IPS-NIHi11 (cell line): Measurements from ENCODE around the gene FRMD1.

Source experiments
- DNase-seq: peaks from one replicate; pipeline ENCODE4 v3.0.0; 2012; ENCODE audit warnings: mixed read lengths, low spot score

Gene FRMD1

DNA sequence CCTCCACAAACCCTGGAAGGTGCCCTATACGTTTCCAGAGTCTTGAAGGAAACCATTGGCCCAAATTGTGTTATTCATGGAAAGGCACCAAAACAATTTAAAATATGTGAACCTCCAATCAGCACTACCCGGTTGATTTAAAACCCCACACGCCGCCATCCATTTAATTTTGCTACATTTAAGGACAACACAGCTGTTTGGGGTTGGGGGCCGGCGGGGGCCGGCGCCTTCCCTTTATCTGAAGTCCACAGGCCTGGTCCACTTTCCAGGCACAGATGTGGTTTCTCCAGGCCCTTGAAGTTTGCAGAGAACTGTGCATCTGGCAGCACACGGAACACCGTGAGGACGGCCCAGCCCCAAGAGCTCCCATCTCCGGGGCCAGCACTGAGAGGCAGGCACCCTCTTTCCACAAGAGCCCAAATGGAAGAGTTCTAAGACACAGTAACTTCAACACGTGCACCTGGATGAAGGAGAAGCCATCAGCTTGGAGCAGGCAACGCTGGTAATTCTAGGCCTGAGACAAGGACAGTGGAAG, 16.8 kb upstream of the FRMD1 start:
- no peak for DNase-seq

DNA sequence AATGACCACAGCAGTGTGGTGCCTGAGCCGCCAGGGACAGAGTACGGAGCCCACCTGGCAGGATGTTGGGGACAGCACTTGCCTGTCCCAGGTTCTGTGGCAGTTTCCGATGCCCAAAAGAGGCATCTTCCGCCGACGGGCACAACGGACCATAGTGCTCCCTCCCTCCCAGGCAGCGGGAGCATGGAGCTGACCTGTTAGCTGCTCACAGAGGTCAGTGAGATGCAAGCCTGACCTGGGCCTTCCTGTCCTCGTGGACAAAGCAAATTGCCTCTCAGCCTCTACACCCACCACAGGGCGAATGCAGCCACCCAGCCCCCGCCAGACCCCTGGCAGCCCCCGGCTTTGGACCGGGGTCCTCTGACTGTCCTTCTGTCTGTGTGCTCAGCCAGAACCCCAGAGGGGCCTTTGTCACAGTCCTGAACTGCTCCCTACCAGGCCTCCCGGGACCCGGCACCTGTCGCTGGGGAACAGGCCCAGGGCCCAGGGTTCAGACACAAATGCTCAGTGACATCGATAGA, 16.2 kb upstream of the FRMD1 start:
- no peak for DNase-seq

DNA sequence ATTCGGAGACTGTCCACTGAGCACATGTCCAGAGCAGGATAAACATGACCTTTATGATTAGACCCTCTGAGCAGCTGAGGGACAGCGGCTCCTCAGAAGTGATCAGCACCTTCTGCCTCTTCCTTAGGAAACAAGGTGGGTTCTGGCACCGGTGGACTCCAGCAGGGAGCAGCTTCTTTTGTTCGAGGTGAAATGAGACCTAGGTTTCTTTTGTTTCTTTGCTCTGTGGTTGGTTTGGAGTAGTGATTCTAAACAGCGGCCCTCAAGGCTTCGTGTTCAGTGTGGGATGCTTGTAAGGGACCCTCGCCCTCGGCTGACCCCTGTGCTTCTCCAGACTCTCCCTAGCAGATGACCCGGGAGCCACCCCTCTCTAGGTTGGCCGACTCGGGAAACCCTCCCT, 14.6 kb upstream of the FRMD1 start:
- no peak for DNase-seq

GRCh38 chr6:168093071-168093505, 14.1 kb upstream of the FRMD1 start:
- no peak for DNase-seq

- DNase-seq: no peak
Measured at GRCh38 chr6:168092541-168092940, 13.5 kb upstream of the FRMD1 start.

DNA sequence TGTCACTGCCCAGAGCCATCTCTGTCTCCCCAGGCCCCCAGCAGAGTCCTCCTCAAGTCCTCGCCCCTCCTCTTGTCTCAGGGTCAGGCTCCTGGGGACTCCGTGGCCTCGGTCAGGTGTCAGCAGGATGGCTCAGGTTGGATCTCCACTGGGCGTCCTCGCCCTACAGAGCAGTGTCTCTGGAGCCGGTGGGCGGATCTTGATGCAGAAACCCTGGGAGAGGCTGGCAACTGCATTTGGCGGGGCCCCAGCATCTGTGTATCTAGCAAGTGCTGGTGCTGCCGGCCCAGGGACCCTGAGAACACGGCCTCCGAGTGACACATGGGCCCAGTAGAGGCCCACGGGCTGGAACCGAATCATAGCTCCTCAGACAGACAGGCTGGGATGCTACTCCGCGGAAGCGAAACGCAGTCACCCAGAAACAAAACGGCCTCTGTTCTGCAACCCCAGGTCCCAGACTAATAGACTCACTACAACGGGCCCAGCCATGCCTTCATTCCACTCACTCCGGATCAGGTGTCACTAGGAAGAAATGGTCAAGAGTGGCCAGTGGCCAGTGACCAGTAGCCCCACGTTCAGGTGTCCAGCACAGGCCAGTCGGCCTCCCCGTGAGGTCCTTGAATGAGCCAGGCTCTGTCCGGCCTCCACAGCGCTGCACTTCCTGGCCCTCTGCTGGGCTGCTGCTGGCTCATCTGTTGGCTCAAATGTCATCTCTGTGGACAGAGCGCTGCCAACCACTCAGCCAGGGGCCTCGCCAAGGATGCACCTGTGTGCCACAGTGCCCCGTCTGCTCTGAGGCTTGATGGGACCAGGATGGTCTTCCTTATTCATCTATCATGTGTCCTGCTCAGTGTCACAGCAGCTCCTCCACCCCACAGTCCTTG, 12.6 kb upstream of the FRMD1 start:
- DNase-seq: no peak

DNA sequence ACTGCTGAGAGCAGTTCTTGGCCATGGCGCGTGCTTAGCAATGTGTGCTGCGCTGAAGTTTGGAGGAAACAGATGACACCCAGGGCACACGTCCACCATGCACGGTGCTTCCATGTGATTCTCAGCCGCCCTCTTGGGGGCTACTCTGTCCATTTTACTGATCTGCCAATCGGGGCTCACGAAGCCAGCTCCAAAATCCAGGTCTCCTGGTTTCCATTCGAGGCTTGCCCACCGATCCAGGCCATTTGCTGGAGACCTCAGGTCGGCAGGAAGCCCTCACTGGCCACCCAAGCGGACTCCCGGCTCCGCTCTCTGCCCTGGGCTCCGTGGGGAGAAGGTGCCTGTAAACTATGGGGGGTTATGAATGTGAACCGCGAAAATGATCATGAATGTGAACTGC, 11.7 kb upstream of the FRMD1 start:
- DNase-seq: no peak

DNA sequence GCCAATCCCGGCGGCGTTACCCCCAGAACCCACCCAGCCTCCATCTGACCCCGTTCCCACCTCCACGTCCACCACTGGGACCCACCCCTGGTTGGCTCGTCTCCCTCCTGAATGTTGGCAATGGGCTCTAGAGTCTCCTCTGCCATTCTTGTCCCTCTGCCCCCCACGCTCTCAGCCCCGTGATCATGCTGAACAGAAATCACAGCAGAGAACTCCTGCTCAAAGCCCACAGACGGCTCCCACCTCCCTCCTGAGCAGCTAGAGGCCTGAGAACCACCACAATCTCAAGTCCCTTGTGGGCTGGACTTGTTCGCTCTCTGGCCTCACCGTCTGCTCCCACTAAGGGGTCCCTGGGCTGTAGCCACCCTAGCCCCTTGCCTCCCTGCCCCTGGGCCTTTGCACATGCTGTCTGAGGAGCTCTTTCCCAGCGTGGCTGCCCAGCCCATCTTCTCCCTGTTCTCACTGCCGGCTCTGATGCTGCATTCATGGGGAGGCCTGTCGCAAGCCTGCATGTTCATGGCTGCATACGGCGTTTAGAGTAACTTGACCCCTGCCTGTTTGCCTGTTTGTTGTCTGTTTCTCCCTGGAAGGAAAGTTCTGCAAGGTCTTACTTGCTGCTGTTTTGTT, 11.2 kb upstream of the FRMD1 start:
- DNase-seq: no peak

GRCh38 chr6:168089186-168090063, 10.4 kb upstream of the FRMD1 start:
- DNase-seq: no peak

DNA sequence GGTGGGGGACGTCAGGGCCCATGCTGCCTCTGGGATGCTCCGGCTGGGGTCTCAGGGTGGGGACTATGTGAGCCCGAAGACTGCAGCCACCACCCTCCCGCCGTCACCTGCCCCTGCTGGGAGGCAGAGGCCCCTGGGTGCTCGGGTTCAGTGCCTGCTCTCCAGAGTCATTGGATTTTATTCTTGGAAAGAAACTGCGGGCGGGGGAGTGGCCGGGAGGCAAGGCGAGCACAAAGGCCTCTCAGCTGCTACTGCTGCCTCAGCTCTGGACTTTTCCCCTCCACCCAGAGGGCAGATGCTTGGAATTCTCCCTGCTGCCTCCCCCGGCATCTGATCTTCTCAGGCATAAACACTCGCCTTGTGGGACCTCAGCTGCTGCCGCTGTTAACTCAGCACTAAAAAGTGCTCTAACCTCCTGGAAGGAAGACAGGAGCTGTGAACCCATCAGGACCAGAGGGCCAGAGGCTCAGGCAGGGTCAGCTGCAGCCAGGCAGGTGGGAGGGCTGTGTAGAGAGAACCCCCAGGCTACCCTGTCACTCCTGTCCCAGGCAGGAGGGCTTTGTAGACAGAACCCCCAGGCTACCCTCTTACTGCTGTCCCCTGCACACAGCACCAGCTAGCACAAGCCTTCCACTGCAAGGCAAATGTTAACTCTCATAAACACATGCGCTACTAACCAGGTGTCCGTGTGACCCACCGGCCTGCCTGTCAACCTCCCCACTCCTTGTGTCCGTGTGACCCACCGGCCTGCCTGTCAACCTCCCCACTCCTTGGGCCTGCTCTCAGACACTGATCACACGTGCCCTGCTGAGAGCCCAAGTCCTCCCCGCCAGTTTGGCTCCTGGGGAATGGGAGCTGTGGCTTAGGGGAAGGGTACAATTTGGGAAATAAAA, 9.4 kb upstream of the FRMD1 start:
- DNase-seq: peak; percentile 83

GRCh38 chr6:168087436-168088160, 8.6 kb upstream of the FRMD1 start:
- no peak for DNase-seq

DNA sequence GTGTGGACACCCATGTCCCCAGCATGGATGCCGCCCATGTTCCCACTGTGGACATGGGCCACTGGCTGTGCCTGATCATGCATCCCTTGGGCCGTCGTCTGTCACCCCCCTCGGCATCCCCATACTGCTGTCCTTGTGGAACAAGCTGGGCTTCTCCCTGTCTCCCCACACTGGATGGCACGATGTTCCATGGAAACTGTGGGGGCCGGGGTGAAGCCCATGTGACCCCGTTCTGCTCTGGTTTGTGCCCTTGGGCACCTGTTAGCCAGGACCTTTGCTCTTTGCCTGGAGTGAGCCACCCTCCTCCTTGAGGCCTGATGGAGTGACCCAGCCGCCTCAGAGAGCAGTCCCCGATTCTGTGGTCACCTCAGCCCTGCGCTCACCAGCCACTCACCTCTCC, 7.6 kb upstream of the FRMD1 start:
- no peak for DNase-seq

- no peak for DNase-seq
Measured at GRCh38 chr6:168086066-168086465, 7.1 kb upstream of the FRMD1 start.

DNA sequence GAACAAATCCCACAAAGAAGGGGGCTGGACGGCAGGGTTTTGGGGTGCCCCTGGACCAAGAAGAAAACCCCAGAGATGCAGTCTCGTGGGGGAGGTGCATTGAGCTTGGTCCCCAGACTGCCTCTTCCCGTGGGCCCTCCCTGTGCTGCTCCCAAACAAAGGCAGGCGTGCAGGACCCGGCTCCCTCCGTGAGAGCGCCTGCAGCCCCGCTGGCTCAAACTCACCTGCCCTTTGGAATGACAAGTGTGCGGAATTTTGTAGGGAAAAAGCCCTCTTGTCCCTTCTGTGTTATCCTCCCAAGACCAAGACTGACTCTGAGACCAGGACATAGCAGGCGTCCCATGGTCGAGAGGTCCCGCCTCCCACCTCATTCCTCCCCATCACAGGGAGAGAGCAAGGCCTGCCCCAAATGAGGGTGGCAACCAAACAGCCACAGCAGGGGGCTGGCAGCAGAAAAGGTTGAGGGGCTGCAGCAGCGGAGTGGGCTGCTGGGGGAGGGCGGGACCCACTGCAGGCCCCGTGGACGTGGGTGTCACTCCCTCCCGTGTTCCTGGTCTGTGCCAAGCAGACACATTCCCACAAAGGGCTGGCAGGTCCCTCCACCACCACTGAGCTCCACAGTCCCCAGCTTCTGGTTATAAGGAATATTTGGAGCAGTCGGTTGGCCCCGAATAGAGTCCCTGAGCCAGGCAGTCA, 5.6 kb upstream of the FRMD1 start:
- DNase-seq: no peak

DNA sequence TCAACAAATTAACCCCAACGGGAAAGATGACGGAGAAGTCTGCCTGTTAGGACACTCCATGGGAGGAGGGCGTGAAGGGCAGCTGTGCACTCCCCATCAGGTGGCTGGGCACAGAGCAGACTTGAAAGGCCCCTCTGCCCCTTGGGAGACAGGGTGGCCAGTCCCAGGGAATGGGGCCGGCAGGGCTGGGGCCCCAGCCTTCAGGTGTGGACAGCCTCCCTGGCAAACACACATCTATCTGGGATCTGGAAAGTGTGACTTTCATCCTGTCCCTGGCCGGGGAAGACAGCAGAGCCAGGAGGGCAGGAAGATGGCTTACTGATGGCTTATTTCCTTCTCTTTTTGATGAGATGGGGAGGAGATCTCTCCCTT, 4.5 kb upstream of the FRMD1 start:
- DNase-seq: no peak

DNA sequence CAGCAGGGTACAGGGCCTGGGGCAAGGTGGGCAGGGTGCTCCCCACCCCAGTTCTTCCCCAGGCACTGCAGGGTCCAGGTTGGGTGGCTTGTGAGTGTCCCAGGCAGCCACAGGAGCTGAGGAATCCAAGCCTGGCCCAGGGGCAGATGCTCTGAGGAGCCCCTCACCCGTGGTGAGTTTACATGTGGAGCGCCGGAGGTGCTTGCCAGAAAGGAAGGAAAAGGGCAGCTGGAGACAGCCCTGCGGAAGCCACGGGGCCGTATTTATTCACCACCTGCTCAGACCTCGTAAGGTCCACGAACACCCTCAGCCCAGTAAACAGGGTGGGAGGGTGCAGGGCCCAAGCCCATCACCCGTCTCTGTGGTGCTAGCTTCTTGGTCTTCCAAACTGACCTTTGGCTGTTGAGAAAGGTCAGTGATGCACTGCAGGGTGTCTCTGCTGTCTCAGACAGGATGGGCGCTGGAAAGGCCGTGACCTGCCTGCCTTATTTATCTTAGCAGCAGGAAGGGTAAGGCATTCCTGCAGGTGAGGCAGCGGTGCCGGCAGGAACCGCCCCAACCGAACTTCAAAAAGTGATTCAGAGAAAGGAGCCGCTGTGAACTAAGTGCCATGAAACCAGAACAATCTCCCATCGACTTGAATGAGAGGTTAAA, 4.0 kb upstream of the FRMD1 start:
- DNase-seq: no peak

- no peak for DNase-seq
Measured at GRCh38 chr6:168081858-168082546, 3.0 kb upstream of the FRMD1 start.

DNA sequence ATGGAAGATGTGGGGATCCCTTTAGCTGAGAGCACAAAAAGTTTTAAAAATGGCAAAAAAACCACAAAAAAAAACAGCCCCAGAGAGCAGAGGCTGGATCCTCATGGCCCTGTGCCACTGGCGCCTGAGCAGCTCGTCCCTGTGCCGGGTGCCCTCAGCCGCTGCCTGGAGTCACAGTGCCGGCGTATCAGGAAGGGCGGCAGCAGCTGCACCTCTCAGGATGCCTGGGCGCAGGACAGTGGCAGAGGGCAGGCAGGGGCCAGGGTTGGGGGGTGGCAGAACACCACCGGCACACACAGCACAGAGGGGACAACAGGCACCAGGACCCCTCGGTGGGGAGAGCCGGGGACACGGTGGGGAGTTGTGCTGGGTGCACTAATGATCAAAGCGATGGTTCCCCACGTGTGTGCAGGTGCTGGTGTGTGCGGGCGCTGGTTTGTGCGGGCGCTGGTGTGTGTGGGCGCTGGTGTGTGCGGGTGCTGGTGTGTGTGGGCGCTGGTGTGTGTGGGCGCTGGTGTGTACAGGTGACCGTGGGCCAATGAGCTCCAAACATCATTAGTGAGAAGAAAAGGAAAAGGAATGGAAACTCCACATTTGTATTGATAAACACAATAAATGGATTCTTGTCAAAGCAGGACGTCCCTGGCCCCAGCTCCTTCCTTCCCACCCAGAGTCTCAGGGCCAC, 1.5 kb upstream of the FRMD1 start:
- no peak for DNase-seq
